IPS DF 4.7 (cell line): ENCODE data around the gene KCNIP1.

ENCODE experiments used
- DNase-seq: peaks from one replicate; pipeline ENCODE4 v3.0.0-alpha.2; 2013; ENCODE audit warnings: low spot score; ENCODE audit errors: extremely low read depth

Gene KCNIP1

GRCh38 chr5:170704417-170705192, 200.8 kb downstream of the KCNIP1 start:
- DNase-seq, result no peak

GRCh38 chr5:170709640-170710039, 205.8 kb downstream of the KCNIP1 start:
- DNase-seq, result no peak

- no peak for DNase-seq
Measured at GRCh38 chr5:170711300-170711699, 207.5 kb downstream of the KCNIP1 start.

GRCh38 chr5:170715141-170715540, 211.3 kb downstream of the KCNIP1 start:
- no peak for DNase-seq

- no peak for DNase-seq
Measured at GRCh38 chr5:170716396-170716795, 212.6 kb downstream of the KCNIP1 start.

GRCh38 chr5:170719551-170719950, 215.7 kb downstream of the KCNIP1 start:
- no peak for DNase-seq

GRCh38 chr5:170720179-170720578, 216.4 kb downstream of the KCNIP1 start:
- no peak for DNase-seq

GRCh38 chr5:170720984-170721383, 217.2 kb downstream of the KCNIP1 start:
- DNase-seq, result no peak

GRCh38 chr5:170721681-170722080, 217.9 kb downstream of the KCNIP1 start:
- DNase-seq, result no peak

GRCh38 chr5:170722316-170722715, 218.5 kb downstream of the KCNIP1 start:
- no peak for DNase-seq

GRCh38 chr5:170731052-170731451, 227.2 kb downstream of the KCNIP1 start:
- DNase-seq, result no peak

GRCh38 chr5:170732685-170733084, 228.9 kb downstream of the KCNIP1 start:
- DNase-seq, result no peak

- DNase-seq, result no peak
Measured at GRCh38 chr5:170736966-170737365, 233.1 kb downstream of the KCNIP1 start.

GRCh38 chr5:170737591-170737990, 233.8 kb downstream of the KCNIP1 start:
- DNase-seq, result no peak

GRCh38 chr5:170738840-170739239, 235.0 kb downstream of the KCNIP1 start:
- no peak for DNase-seq

- DNase-seq, result no peak
Measured at GRCh38 chr5:170739446-170739845, 235.6 kb downstream of the KCNIP1 start.

GRCh38 chr5:170740551-170741205, 236.9 kb downstream of the KCNIP1 start:
- DNase-seq, result no peak

GRCh38 chr5:170741801-170742200, 238.0 kb downstream of the KCNIP1 start:
- DNase-seq, result no peak

GRCh38 chr5:170743876-170744212, 240.0 kb downstream of the KCNIP1 start:
- no peak for DNase-seq

- no peak for DNase-seq
Measured at GRCh38 chr5:170745481-170746071, 241.8 kb downstream of the KCNIP1 start.

- no peak for DNase-seq
Measured at GRCh38 chr5:170746075-170746960, 242.5 kb downstream of the KCNIP1 start.

GRCh38 chr5:170746961-170747340, 243.1 kb downstream of the KCNIP1 start:
- no peak for DNase-seq
